Ectodermal cell (in vitro differentiated cells): ENCODE measurements around the gene NEURL1.
"Not testable (repeated sequence)": the region's sequence is repeated elsewhere in the genome, so short reads cannot be mapped to it uniquely, and the experiment has no call there.

Source experiments
- H3K27ac ChIP-seq: 2 replicates; pipeline ENCODE4 v1.7.0; 2013; ENCODE audit warnings: mild to moderate bottlenecking, low read depth, low read length; ENCODE audit not compliant: insufficient read depth, poor library complexity, severe bottlenecking
- H3K27me3 ChIP-seq: 2 replicates; pipeline ENCODE4 v1.7.0; 2013; ENCODE audit warnings: mild to moderate bottlenecking, low read length; ENCODE audit not compliant: insufficient read depth, control insufficient read depth, poor library complexity, severe bottlenecking
- H3K36me3 ChIP-seq: one replicate; pipeline ENCODE4 v1.7.0; 2013; ENCODE audit warnings: low read length; ENCODE audit not compliant: control insufficient read depth, insufficient read depth
- H3K4me1 ChIP-seq: one replicate; pipeline ENCODE4 v1.7.0; 2013; ENCODE audit warnings: low read length; ENCODE audit not compliant: control insufficient read depth, insufficient read depth
- H3K4me3 ChIP-seq: 2 replicates; pipeline ENCODE4 v1.7.0; 2013; ENCODE audit warnings: low read depth, low read length, control low read depth; ENCODE audit not compliant: insufficient read depth
- H3K9me3 ChIP-seq: 2 replicates; pipeline ENCODE4 v1.7.0; 2013; ENCODE audit warnings: mild to moderate bottlenecking, low read length, moderate library complexity; ENCODE audit not compliant: control insufficient read depth
- WGBS, 2 experiments: methylation state at CpG; one replicate each; pipeline ENCODE4 v1.1.7; 2013; ENCODE audit warnings: missing lambda C conversion rate in 2 of 2; 5-methylcytosine and 5-hydroxymethylcytosine counted together

Gene NEURL1

GRCh38 chr10:103493916-103494877, 692 bp downstream of the NEURL1 start:
- peak overlapping the region; percentile 61 for H3K4me3 ChIP-seq
- H3K4me1 ChIP-seq: peaks cover 3% of the 10 kb centered on the region
- H3K27ac ChIP-seq: no peak overlapping the region
- no peaks in the 10 kb centered on the region for H3K9me3 ChIP-seq
- peaks cover 50% of the 10 kb centered on the region for H3K27me3 ChIP-seq
- H3K36me3 ChIP-seq: no peaks in the 10 kb centered on the region
- WGBS, 2 experiments: 1 to 2% methylated on average over 92 of the region's 92 CpGs

GRCh38 chr10:103495321-103495720, 1.8 kb downstream of the NEURL1 start:
- H3K4me3 ChIP-seq: no peak overlapping the region
- peaks cover 3% of the 10 kb centered on the region for H3K4me1 ChIP-seq
- H3K27ac ChIP-seq: no peak overlapping the region
- H3K36me3 ChIP-seq: no peaks in the 10 kb centered on the region
- H3K9me3 ChIP-seq: no peaks in the 10 kb centered on the region
- WGBS, 2 experiments: 88 to 93% methylated on average over 3 of the region's 3 CpGs
- H3K27me3 ChIP-seq: peaks cover 50% of the 10 kb centered on the region

GRCh38 chr10:103497161-103497915, 3.8 kb downstream of the NEURL1 start:
- H3K27ac ChIP-seq: no peak overlapping the region
- H3K36me3 ChIP-seq: no peaks in the 10 kb centered on the region
- no peak overlapping the region for H3K4me3 ChIP-seq
- no peaks in the 10 kb centered on the region for H3K9me3 ChIP-seq
- peaks cover 47% of the 10 kb centered on the region for H3K27me3 ChIP-seq
- peaks cover 9% of the 10 kb centered on the region for H3K4me1 ChIP-seq
- WGBS, 2 experiments: 95 to 96% methylated on average over 8 of the region's 8 CpGs

GRCh38 chr10:103498936-103499638, 5.6 kb downstream of the NEURL1 start:
- Histone ChIP-seq H3K4me1 (peaks cover 9% of the 10 kb centered on the region), H3K9me3 (no peaks in the 10 kb centered on the region), H3K36me3 (no peaks in the 10 kb centered on the region), H3K27me3 (peaks cover 30% of the 10 kb centered on the region), H3K4me3 (no peak overlapping the region), H3K27ac (no peak overlapping the region)
- WGBS, 2 experiments: 86 to 90% methylated on average over 5 of the region's 5 CpGs

- WGBS, 2 experiments: 63 to 70% methylated on average over 6 to 7 of the region's 7 CpGs
- H3K4me3 ChIP-seq: no peak overlapping the region
- peaks cover 22% of the 10 kb centered on the region for H3K27me3 ChIP-seq
- H3K36me3 ChIP-seq: no peaks in the 10 kb centered on the region
- peaks cover 6% of the 10 kb centered on the region for H3K4me1 ChIP-seq
- no peaks in the 10 kb centered on the region for H3K9me3 ChIP-seq
- no peak overlapping the region for H3K27ac ChIP-seq
These were observed 6.4 kb downstream of the NEURL1 start for GRCh38 chr10:103499881-103500280.

GRCh38 chr10:103500481-103500880, 7.0 kb downstream of the NEURL1 start:
- H3K4me3 ChIP-seq: no peak overlapping the region
- 86 to 88% methylated on average over 6 of the region's 6 CpGs for WGBS, 2 experiments
- H3K27ac ChIP-seq: no peak overlapping the region
- peaks cover 6% of the 10 kb centered on the region for H3K4me1 ChIP-seq
- no peaks in the 10 kb centered on the region for H3K9me3 ChIP-seq
- H3K36me3 ChIP-seq: no peaks in the 10 kb centered on the region
- peaks cover 16% of the 10 kb centered on the region for H3K27me3 ChIP-seq

- WGBS, 2 experiments: 88 to 94% methylated on average over 3 of the region's 3 CpGs
- H3K36me3 ChIP-seq: no peaks in the 10 kb centered on the region
- H3K4me3 ChIP-seq: no peak overlapping the region
- no peaks in the 10 kb centered on the region for H3K9me3 ChIP-seq
- H3K4me1 ChIP-seq: peaks cover 6% of the 10 kb centered on the region
- no peak overlapping the region for H3K27ac ChIP-seq
- peaks cover 10% of the 10 kb centered on the region for H3K27me3 ChIP-seq
These were observed 7.7 kb downstream of the NEURL1 start for GRCh38 chr10:103501186-103501585.

GRCh38 chr10:103502849-103503660, 9.6 kb downstream of the NEURL1 start:
- no peaks in the 10 kb centered on the region for H3K36me3 ChIP-seq
- no peaks in the 10 kb centered on the region for H3K9me3 ChIP-seq
- H3K27me3 ChIP-seq: no peaks in the 10 kb centered on the region
- WGBS, 2 experiments: 83 to 86% methylated on average over 13 of the region's 13 CpGs
- no peak overlapping the region for H3K27ac ChIP-seq
- H3K4me3 ChIP-seq: no peak overlapping the region
- H3K4me1 ChIP-seq: peaks cover 6% of the 10 kb centered on the region

GRCh38 chr10:103503777-103504176, 10.3 kb downstream of the NEURL1 start:
- not testable (repeated sequence) for H3K36me3 ChIP-seq, H3K4me3 ChIP-seq, H3K27ac ChIP-seq, H3K27me3 ChIP-seq, H3K4me1 ChIP-seq, H3K9me3 ChIP-seq
- 90 to 93% methylated on average over 6 of the region's 6 CpGs for WGBS, 2 experiments
